Endothelial cell of umbilical vein (primary cell): ENCODE data around the gene TCF23. TPM values are rescaled to one million over a fixed set of nuclear protein-coding genes. Genes with fewer than 3 reads are reported as not detected.

Source experiments
- BruUV-seq: library from RNA; stranded (reverse); fragments of 400-500 nt; replicated peaks from 2 replicates; lab custom pipeline; 2021; lab: Mats Ljungman, UMichigan
- CTCF ChIA-PET: fragments of 300-600, 350-600 bp; sonication (Branson Sonifier 250); formaldehyde crosslinking; loops from one replicate; lab custom pipeline; 2021; ENCODE audit warnings: antibody characterized with exemption, inconsistent platforms; lab: Charles Lee
- POLR2A ChIA-PET: fragments of 300-600, 350-600 bp; sonication (Branson Sonifier 250); formaldehyde crosslinking; loops from one replicate; lab custom pipeline; 2021; ENCODE audit warnings: antibody characterized with exemption, inconsistent platforms; lab: Charles Lee
- DNase-seq: peaks from one replicate; pipeline ENCODE4 v3.0.0-alpha.2; 2011; ENCODE audit warnings: low read depth, low spot score
- FAIRE-seq: peaks from 2 replicates; lab custom pipeline; 2011; peaks lifted over from hg19 to GRCh38; lab: Jason Lieb, UNC
- H2AFZ ChIP-seq: 2 replicates; pipeline ENCODE4 v1.6.0; 2012; ENCODE audit warnings: low read depth, low read length, control low read depth, inconsistent platforms
- H3K27ac ChIP-seq: 2 replicates; pipeline ENCODE4 v1.5.1; 2011; ENCODE audit warnings: low read depth, mild to moderate bottlenecking, control low read depth, low read length, moderate library complexity; ENCODE audit not compliant: insufficient read depth
- H3K27me3 ChIP-seq, 2 experiments: 2 replicates each; pipeline versions ENCODE4 v1.6.0 to v1.6.1; 2011; ENCODE audit warnings: low read length in 2 of 2, mixed read lengths in 1 of 2; ENCODE audit not compliant: control insufficient read depth in 2 of 2, insufficient read depth in 2 of 2
- H3K36me3 ChIP-seq, 2 experiments: 2 replicates in 1 of 2; 3 replicates in 1 of 2; pipeline ENCODE4 v1.5.1; 2011; ENCODE audit warnings: low read length in 2 of 2, mild to moderate bottlenecking in 1 of 2, moderate library complexity in 1 of 2; ENCODE audit not compliant: control insufficient read depth in 2 of 2, insufficient read depth in 2 of 2; ENCODE audit errors: extremely low read depth in 1 of 2
- H3K4me1 ChIP-seq: 3 replicates; pipeline ENCODE4 v1.5.1; 2011; ENCODE audit warnings: mild to moderate bottlenecking, low read length; ENCODE audit not compliant: control insufficient read depth, insufficient read depth; ENCODE audit errors: extremely low read depth
- H3K4me2 ChIP-seq: 2 replicates; pipeline ENCODE4 v1.6.1; 2011; ENCODE audit warnings: low read length, control low read depth, mixed read lengths; ENCODE audit not compliant: insufficient read depth
- H3K4me3 ChIP-seq, 3 experiments: fragments of 200-600 bp in 1 of 3; sonication (generic), shearing (Covaris generic) in 1 of 3; replicated peaks in 1 of 3; 2 replicates each; pipeline ENCODE4 v1.5.1; 2011 to 2016; ENCODE audit warnings: control low read depth in 3 of 3, low read length in 3 of 3, mild to moderate bottlenecking in 2 of 3, inconsistent platforms in 1 of 3, low read depth in 1 of 3, moderate library complexity in 1 of 3; ENCODE audit not compliant: insufficient read depth in 1 of 3
- H3K79me2 ChIP-seq: 2 replicates; pipeline ENCODE4 v1.6.0; 2012; ENCODE audit warnings: low read length, inconsistent platforms; ENCODE audit not compliant: control insufficient read depth, insufficient read depth
- H3K9ac ChIP-seq: replicated peaks from 2 replicates; pipeline ENCODE3; 2011; ENCODE audit warnings: low read length, control low read depth; ENCODE audit not compliant: insufficient read depth; ENCODE audit errors: extremely low read depth
- H3K9me1 ChIP-seq: replicated peaks from 3 replicates; pipeline ENCODE4 v1.6.0; 2011; ENCODE audit warnings: mild to moderate bottlenecking, low read length; ENCODE audit not compliant: control insufficient read depth, insufficient read depth; ENCODE audit errors: extremely low read depth
- H3K9me3 ChIP-seq: replicated peaks from 2 replicates; pipeline ENCODE4 v1.5.1; 2012; ENCODE audit warnings: low read length, inconsistent platforms; ENCODE audit not compliant: control insufficient read depth, insufficient read depth
- H4K20me1 ChIP-seq: replicated peaks from 2 replicates; pipeline ENCODE3; 2011; ENCODE audit warnings: mild to moderate bottlenecking, low read length; ENCODE audit not compliant: control insufficient read depth, insufficient read depth; ENCODE audit errors: extremely low read depth
- EZH2 ChIP-seq: IDR thresholded peaks from 2 replicates; pipeline ENCODE4 v1.6.1; 2012; ENCODE audit warnings: borderline replicate concordance, low read depth, mild to moderate bottlenecking, moderate library complexity, low read length, inconsistent platforms; ENCODE audit not compliant: severe bottlenecking
- FOS ChIP-seq: IDR thresholded peaks from 2 replicates; pipeline ENCODE4 v1.6.1; 2011; ENCODE audit warnings: mild to moderate bottlenecking, low read length, moderate library complexity, borderline replicate concordance; ENCODE audit not compliant: insufficient read depth
- JUN ChIP-seq: IDR thresholded peaks from 2 replicates; pipeline ENCODE4 v1.6.1; 2011; ENCODE audit warnings: borderline replicate concordance, low read depth; ENCODE audit not compliant: insufficient read length, insufficient read depth
- MYC ChIP-seq: IDR thresholded peaks from one replicate; pipeline ENCODE4 v1.6.1; 2011; ENCODE audit warnings: mild to moderate bottlenecking, low read depth, low read length
- POLR2A ChIP-seq: IDR thresholded peaks from 2 replicates; pipeline ENCODE4 v1.6.1; 2012; ENCODE audit warnings: low read depth, mild to moderate bottlenecking, control low read depth, low read length
- POLR2AphosphoS5 ChIP-seq: IDR thresholded peaks from 2 replicates; pipeline ENCODE4 v1.6.1; 2012; ENCODE audit warnings: low read depth, mild to moderate bottlenecking, control low read depth, low read length, moderate library complexity; ENCODE audit not compliant: insufficient read depth
- dilution Hi-C: fragments of 300-500 bp; cut with MboI; formaldehyde crosslinking; loops from one replicate; pipeline ENCODE4 v1.15.0; 2019; ENCODE audit warnings: low sequenced_read_pairs; ENCODE audit not compliant: extremely low pct_ligation_motif_present
- intact Hi-C: fragments of 100-400 bp; cut with micrococcal nuclease; formaldehyde crosslinking; loops from one replicate; pipeline ENCODE4 v1.10.0; 2022
- polyA plus RNA-seq, 4 experiments: library from polyadenylated mRNA; depleted of rRNA in 3 of 4; stranded (reverse) in 3 of 4; unstranded in 1 of 4; fragments of >200 nt; gene quantifications; 2 replicates each; pipeline versions ENCODE4 v1.2.1 to v1.2.3, GENCODE V29; 2011 to 2012; ENCODE audit warnings: missing spikeins in 1 of 4
- total RNA-seq: library from RNA; stranded (reverse); gene quantifications from 2 replicates; pipeline ENCODE4 v1.2.3, GENCODE V29; 2021
- TF ChIP-seq, protein P1 (sequence below): IDR thresholded peaks from 2 replicates; pipeline ENCODE4 v1.6.1; 2011; ENCODE audit not compliant: insufficient read depth, insufficient read length
- TF ChIP-seq, protein P2 (sequence below), 2 donors: IDR thresholded peaks; 1 replicate in 1 of 2; 2 replicates in 1 of 2; pipeline ENCODE4 v1.5.1; 2011; ENCODE audit warnings: low read length in 2 of 2, mild to moderate bottlenecking in 2 of 2, moderate library complexity in 2 of 2, control low read depth in 1 of 2, inconsistent platforms in 1 of 2, low read depth in 1 of 2; ENCODE audit not compliant: insufficient read depth in 1 of 2; ENCODE audit errors: extremely low read depth in 1 of 2

TCF23 gene
- total and polyA plus RNA-seq, 2 donors (not counting 3 experiments of a cell fraction or from before 2014, with no cell fraction given): not detected

DNA sequence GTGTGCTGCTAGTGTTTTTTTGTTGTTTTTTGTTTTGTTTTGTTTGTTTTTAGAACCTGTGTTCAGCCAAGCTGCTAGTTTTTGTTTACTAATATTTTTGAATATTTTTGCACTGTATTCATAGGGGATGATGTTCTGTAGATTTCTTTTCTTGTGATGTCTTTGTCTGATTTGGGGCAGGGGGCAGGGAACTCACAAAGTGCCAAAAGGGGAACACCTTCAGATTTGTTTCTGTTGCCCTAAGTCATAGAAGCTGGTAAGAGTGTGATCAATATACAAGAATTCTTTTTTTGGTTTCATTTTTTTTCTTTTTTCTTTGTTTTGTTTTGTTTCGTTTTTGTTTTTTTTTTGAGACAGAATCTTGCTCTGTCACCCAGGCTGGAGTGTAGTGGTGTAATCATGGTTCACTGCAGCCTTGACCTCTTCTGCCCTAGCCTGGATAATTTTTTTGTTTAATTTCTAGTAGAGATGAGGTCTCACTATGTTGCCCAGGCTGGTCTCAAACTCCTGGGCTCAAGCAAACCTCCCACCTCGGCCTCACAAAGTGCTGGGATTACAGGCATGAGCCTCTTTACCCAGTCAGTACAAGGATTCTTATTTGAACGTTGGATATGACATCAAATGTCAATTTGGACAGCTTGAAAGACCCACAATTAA lies 30.7 kb downstream of the TCF23 start:
- no peak overlapping the region for H3K4me3 ChIP-seq
- no peak overlapping the region for H2AFZ ChIP-seq
- H3K9me1 ChIP-seq: no peaks in the 10 kb centered on the region
- dilution Hi-C loops: no loop called here
- H4K20me1 ChIP-seq: no peaks in the 10 kb centered on the region
- DNase-seq (no peak), FAIRE-seq (no peak)
- TF ChIP-seq JUN: no peak
- no peak for TF ChIP-seq POLR2A
- no peak for TF ChIP-seq EZH2
- TF ChIP-seq, protein P1, sequence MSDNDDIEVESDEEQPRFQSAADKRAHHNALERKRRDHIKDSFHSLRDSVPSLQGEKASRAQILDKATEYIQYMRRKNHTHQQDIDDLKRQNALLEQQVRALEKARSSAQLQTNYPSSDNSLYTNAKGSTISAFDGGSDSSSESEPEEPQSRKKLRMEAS: no peak
- no peak for TF ChIP-seq FOS
- TF ChIP-seq MYC: no peak
- no peak for TF ChIP-seq POLR2AphosphoS5
- TF ChIP-seq, protein P2, sequence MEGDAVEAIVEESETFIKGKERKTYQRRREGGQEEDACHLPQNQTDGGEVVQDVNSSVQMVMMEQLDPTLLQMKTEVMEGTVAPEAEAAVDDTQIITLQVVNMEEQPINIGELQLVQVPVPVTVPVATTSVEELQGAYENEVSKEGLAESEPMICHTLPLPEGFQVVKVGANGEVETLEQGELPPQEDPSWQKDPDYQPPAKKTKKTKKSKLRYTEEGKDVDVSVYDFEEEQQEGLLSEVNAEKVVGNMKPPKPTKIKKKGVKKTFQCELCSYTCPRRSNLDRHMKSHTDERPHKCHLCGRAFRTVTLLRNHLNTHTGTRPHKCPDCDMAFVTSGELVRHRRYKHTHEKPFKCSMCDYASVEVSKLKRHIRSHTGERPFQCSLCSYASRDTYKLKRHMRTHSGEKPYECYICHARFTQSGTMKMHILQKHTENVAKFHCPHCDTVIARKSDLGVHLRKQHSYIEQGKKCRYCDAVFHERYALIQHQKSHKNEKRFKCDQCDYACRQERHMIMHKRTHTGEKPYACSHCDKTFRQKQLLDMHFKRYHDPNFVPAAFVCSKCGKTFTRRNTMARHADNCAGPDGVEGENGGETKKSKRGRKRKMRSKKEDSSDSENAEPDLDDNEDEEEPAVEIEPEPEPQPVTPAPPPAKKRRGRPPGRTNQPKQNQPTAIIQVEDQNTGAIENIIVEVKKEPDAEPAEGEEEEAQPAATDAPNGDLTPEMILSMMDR (IDR thresholded peaks at IDR 0.05; ENCODE audit: extremely low read depth in 1 of 2, insufficient read depth in 1 of 2, low read depth in 1 of 2, low read length in 2 of 2): no peak
- H3K27ac ChIP-seq: no peak overlapping the region
- BruUV-seq: no TSS peak
- no peaks in the 10 kb centered on the region for H3K9me3 ChIP-seq
- no peaks in the 10 kb centered on the region for H3K4me1 ChIP-seq
- H3K4me2 ChIP-seq: no peak overlapping the region
- no peaks in the 10 kb centered on the region for H3K79me2 ChIP-seq
- H3K27me3 ChIP-seq: peaks cover 12 to 16% of the 10 kb centered on the region in 2 experiments
- intact Hi-C loops: no loop called here
- ChIA-PET CTCF (interaction anchor here (0.8 kb wide), 1 partner anchor 12 kb away, joined by 5 read pairs; no protein-coding TSS in a partner anchor), POLR2A (no interaction called here)
- H3K9ac ChIP-seq: no peak overlapping the region
- H3K36me3 ChIP-seq: no peaks in the 10 kb centered on the region
